NCI-H1048 (cell line): Measurements from ENCODE around the gene ARHGAP31.
A peak's percentile ranks its signal among the peaks of the same experiment; 100 is the strongest.

Experiments
- DNase-seq: peaks from one replicate; lab custom pipeline; 2025; lab: John Stamatoyannopoulos, UW

ARHGAP31 gene

GRCh38 chr3:119436977-119437376 is 142.8 kb downstream of the ARHGAP31 start:
- no peak for DNase-seq

- no peak for DNase-seq
These were observed 143.6 kb downstream of the ARHGAP31 start for GRCh38 chr3:119437691-119438258.

GRCh38 chr3:119443179-119443578 is 149.0 kb downstream of the ARHGAP31 start:
- DNase-seq = no peak

GRCh38 chr3:119444590-119444989 is 150.4 kb downstream of the ARHGAP31 start:
- no peak for DNase-seq

GRCh38 chr3:119453822-119454221 is 159.6 kb downstream of the ARHGAP31 start:
- no peak for DNase-seq

DNA sequence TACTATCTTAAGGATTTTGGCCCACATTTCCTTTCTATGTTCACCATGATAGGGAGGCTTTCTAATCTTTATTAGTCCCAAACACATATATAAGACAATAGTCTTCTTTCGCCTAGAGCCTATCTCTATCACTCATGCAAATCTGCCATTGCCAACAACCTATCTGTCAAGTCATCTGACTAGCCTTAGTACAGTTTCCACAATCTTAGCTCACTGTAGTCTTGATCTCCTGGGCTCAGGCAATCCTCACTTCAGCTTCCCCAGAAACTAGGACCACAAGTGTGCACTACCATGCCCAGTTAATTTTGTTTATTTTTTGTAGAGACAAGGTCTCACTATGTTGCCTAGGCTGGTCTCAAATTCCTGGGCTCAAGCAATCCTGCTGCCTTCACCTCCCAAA is 162.3 kb downstream of the ARHGAP31 start:
- DNase-seq = no peak

DNA sequence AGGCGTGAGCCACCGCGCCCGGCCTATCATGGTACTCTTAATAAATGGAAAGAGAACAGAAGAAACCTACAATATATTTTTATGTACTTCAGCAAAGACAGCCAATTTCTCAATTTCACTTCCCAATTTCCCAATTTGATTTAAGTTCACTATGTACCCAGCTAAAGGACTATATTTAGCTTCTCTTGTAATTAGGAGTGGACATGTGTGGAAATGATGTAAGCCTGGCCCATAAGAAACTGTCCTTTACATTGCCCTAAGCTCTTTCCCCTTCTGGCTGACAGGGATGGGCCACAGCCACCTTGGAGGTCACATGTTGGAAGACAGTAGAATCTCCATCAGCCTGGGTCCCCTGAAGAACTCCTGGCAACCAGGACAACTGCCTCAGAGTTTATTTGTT is 163.1 kb downstream of the ARHGAP31 start:
- DNase-seq = no peak

- peak; percentile 96 for DNase-seq
These were observed 169.3 kb downstream of the ARHGAP31 start, which contains the start of gene TMEM39A for GRCh38 chr3:119463171-119464169. TSS of gene TMEM39A (minus strand) at chr3:119463615. CDS start at chr3:119462074, 1,541 bp downstream.

- no peak for DNase-seq
These were observed 173.9 kb downstream of the ARHGAP31 start for GRCh38 chr3:119468041-119468440.

- DNase-seq = no peak
These were observed 175.4 kb downstream of the ARHGAP31 start for GRCh38 chr3:119469418-119470189.
